Adrenal gland (tissue), 5 donors: ENCODE measurements around the gene SYT15.
"Not testable (repeated sequence)": the region's sequence is repeated elsewhere in the genome, so short reads cannot be mapped to it uniquely, and the experiment has no call there.

Source experiments
- POLR2A ChIP-seq, 2 donors: fragments of 450-650 bp; IDR thresholded peaks; one replicate each; pipeline ENCODE4 v1.6.1; 2017; ENCODE audit warnings: antibody characterized with exemption in 2 of 2, mild to moderate bottlenecking in 2 of 2, moderate library complexity in 1 of 2
- TF ChIP-seq, protein P1 (sequence below), 6 experiments: fragments of 450-650 bp in 4 of 6; fragments of 200-600 bp in 2 of 6; sonication (generic) in 1 of 6; IDR thresholded peaks; 1 replicate in 5 of 6; 2 replicates in 1 of 6; pipeline versions ENCODE4 v1.5.1 to v1.8.0; 2016 to 2021; ENCODE audit warnings: antibody characterized with exemption in 6 of 6, mild to moderate bottlenecking in 2 of 6, moderate library complexity in 1 of 6
- donor health status: DM: no; HTN: no; CAD: no.

DNA sequence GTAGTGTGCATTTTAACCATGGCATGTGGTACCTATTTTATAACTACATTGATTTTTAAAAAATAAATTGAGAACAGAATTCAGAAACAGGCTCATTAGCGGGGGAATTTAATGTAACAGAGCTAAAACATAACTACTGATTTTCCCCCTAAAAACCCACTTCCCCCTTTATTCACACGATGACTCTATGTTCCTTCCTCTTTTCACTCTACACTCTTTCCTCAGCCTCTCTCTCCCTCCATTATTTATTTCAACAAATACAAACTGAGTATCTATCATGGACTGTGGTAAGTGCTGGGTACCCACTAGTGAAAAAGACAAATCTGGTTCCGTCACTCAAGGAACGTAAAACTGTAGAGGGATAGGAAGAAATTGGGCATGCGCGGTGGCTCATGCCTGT is 36.6 kb downstream of the SYT15 start:
- TF ChIP-seq POLR2A (IDR thresholded peaks at IDR 0.05) = not testable (repeated sequence)
- TF ChIP-seq, protein P1, sequence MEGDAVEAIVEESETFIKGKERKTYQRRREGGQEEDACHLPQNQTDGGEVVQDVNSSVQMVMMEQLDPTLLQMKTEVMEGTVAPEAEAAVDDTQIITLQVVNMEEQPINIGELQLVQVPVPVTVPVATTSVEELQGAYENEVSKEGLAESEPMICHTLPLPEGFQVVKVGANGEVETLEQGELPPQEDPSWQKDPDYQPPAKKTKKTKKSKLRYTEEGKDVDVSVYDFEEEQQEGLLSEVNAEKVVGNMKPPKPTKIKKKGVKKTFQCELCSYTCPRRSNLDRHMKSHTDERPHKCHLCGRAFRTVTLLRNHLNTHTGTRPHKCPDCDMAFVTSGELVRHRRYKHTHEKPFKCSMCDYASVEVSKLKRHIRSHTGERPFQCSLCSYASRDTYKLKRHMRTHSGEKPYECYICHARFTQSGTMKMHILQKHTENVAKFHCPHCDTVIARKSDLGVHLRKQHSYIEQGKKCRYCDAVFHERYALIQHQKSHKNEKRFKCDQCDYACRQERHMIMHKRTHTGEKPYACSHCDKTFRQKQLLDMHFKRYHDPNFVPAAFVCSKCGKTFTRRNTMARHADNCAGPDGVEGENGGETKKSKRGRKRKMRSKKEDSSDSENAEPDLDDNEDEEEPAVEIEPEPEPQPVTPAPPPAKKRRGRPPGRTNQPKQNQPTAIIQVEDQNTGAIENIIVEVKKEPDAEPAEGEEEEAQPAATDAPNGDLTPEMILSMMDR (IDR thresholded peaks at IDR 0.05) = not testable (repeated sequence)
